ENCODE results near the gene RASA1.

- TF ChIP-seq CTCF (IDR thresholded peaks at IDR 0.05; ENCODE audit: borderline replicate concordance, extremely low read depth, low read length, poor library complexity, severe bottlenecking) (no peak), EZH2 (IDR thresholded peaks at IDR 0.05; ENCODE audit: borderline replicate concordance, low read depth, low read length, severe bottlenecking) (no peak)
Measured at GRCh38 chr5:87361536-87362213, 94.0 kb downstream of the RASA1 start.
